Heart left ventricle (tissue), 13 donors: ENCODE data around the gene PLXNB1.

Experiments used
- CTCF ChIP-seq, 12 donors: fragments of 200-600 bp; sonication (generic) in 4 of 12; IDR thresholded peaks; one replicate each; pipeline versions ENCODE4 v1.5.0 to v1.8.0; 2018 to 2022; ENCODE audit warnings: antibody characterized with exemption in 12 of 12, mild to moderate bottlenecking in 5 of 12
- POLR2A ChIP-seq, 2 donors: fragments of 450-650 bp; IDR thresholded peaks; one replicate each; pipeline ENCODE4 v1.6.1; 2017; ENCODE audit warnings: antibody characterized with exemption in 2 of 2, mild to moderate bottlenecking in 2 of 2, moderate library complexity in 2 of 2
- donor health status: ischemic (EF 13 %, LVEDD 7.1; RV severe dilation, severe dysfunction).
- donor health status: DM: no; HTN: yes; CAD: no.
- donor health status: DM: no; HTN: no; CAD: no.
- donor health status: ischemic (EF 25% LVEDD 6.9; RV normal size, moderate dysfunction).
- donor health status: ischemic (EF 25% LVEDD 5.7; RV mildly dilated, moderate dysfunction).
- donor health status: ischemic (EF 35%, LVEDD 5.7; RV mildly dilated, moderate dysfunction).
- donor health status: nonischemic (EF 11% LVEDD 7.7; RV severe dilation, severe dysfunction).
- donor health status: DM: yes; HTN: yes; CAD: no.
- donor health status: PGD.
- donor health status: ischemic (EF 29% LVEDD 5.4; RV normal size, mild dysfunction).
- donor health status: nonischemic (EF 23%, LVEDD 6.1; RV moderate dilation, normal function).

DNA sequence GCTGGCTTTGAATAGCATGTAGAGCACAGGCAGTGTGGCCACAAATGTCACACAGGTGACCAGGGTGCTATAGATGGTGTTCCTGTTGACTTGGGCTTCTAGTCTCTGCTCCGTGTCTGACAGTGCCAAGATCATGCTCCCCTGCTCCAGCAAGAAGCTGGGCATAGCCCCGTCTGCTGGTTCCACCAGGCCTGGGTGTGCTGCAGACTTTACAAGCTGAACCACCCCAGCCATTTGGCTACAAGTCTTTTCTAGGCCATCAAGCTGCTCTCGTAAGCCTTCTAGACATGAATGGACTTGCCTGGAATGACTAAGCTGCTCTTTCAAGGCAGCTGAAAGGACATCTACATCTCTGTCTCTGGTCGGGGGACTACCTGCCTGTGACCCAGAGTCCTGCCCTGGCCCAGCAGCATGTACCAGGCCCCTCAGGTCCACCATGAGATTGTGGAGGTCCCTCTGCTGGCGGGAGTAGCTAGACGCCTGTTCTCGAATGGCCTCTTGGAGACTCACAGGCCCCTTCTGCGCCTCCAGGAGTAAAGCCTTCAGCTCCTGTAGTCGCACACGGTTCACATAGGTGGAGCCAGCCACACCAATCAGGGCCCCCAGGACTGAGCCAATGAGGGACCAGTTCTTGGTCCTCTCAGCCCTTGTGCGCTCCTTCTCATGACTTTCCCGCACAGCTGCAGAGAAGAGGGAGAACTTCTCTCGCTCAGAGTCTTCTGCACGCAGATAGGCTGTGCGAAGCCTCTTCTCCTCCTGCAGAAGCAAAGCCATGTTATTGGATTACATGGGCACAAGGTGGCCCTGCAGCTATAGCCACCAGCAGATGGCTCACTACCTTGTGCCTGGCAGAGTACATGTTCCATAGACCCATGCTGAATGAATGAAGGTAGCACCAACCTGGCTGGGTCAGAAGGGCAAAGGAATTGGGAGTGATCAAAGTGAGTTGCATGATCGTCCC lies 2.8 kb upstream of the PLXNB1 start:
- TF ChIP-seq CTCF (IDR thresholded peaks at IDR 0.05) = peak in 1 of 12 donors; percentile 15
- no peak for TF ChIP-seq POLR2A (IDR thresholded peaks at IDR 0.05)
